Mesenchymal stem cell (in vitro differentiated cells and primary cell): ENCODE measurements around the gene PRELID1.

Experiments used
- DNase-seq: peaks from one replicate; pipeline ENCODE4 v3.0.0-alpha.2; 2013
- H2AFZ ChIP-seq: one replicate; pipeline ENCODE4 v1.6.1; 2013; ENCODE audit warnings: low read depth, mild to moderate bottlenecking, control low read depth, inconsistent platforms, low read length, moderate library complexity
- H2AK5ac ChIP-seq: 2 replicates; pipeline ENCODE4 v1.6.1; 2013; ENCODE audit warnings: low read length, moderate library complexity, mild to moderate bottlenecking, inconsistent platforms; ENCODE audit not compliant: severe bottlenecking
- H2BK120ac ChIP-seq: one replicate; pipeline ENCODE4 v1.6.1; 2013; ENCODE audit warnings: low read depth, mild to moderate bottlenecking, inconsistent platforms, low read length, moderate library complexity
- H2BK12ac ChIP-seq, 2 experiments: one replicate each; pipeline ENCODE4 v1.6.1; 2013; ENCODE audit warnings: inconsistent platforms in 2 of 2, low read length in 2 of 2, mild to moderate bottlenecking in 2 of 2, moderate library complexity in 2 of 2, control low read depth in 1 of 2
- H2BK15ac ChIP-seq: one replicate; pipeline ENCODE4 v1.6.1; 2013; ENCODE audit warnings: mild to moderate bottlenecking, low read depth, inconsistent platforms; ENCODE audit not compliant: poor library complexity, severe bottlenecking
- H2BK5ac ChIP-seq: 2 replicates; pipeline ENCODE4 v1.6.1; 2013; ENCODE audit warnings: low read depth, mild to moderate bottlenecking, low read length, control low read depth, inconsistent platforms; ENCODE audit not compliant: poor library complexity, severe bottlenecking
- H3K14ac ChIP-seq, 2 experiments: one replicate each; pipeline ENCODE4 v1.6.1; 2013; ENCODE audit warnings: inconsistent platforms in 2 of 2, low read length in 2 of 2, control low read depth in 1 of 2, mild to moderate bottlenecking in 1 of 2, moderate library complexity in 1 of 2
- H3K18ac ChIP-seq, 2 experiments: one replicate each; pipeline ENCODE4 v1.6.1; 2013; ENCODE audit warnings: inconsistent platforms in 2 of 2, low read length in 2 of 2, control low read depth in 1 of 2, low read depth in 1 of 2, mild to moderate bottlenecking in 1 of 2
- H3K23ac ChIP-seq, 2 experiments: one replicate each; pipeline ENCODE4 v1.6.1; 2013; ENCODE audit warnings: inconsistent platforms in 2 of 2, low read length in 2 of 2, mild to moderate bottlenecking in 2 of 2, moderate library complexity in 2 of 2, control low read depth in 1 of 2
- H3K27ac ChIP-seq: 2 replicates; pipeline ENCODE4 v1.5.1; 2013; ENCODE audit warnings: mild to moderate bottlenecking, moderate library complexity, low read length, control low read depth, inconsistent platforms; ENCODE audit not compliant: poor library complexity, severe bottlenecking
- H3K27me3 ChIP-seq, 2 experiments: 2 replicates each; pipeline versions ENCODE4 v1.6.1 to v1.7.0; 2013; ENCODE audit warnings: low read length in 2 of 2, mild to moderate bottlenecking in 2 of 2, moderate library complexity in 2 of 2, control low read depth in 1 of 2, inconsistent platforms in 1 of 2; ENCODE audit not compliant: control insufficient read depth in 1 of 2, insufficient read depth in 1 of 2
- H3K36me3 ChIP-seq, 2 experiments: 2 replicates each; pipeline versions ENCODE4 v1.6.1 to v1.7.0; 2013; ENCODE audit warnings: low read length in 2 of 2, control low read depth in 1 of 2, inconsistent platforms in 1 of 2, low read depth in 1 of 2, mild to moderate bottlenecking in 1 of 2; ENCODE audit not compliant: insufficient read depth in 2 of 2, control insufficient read depth in 1 of 2
- H3K4ac ChIP-seq, 2 experiments: one replicate each; pipeline ENCODE4 v1.6.1; 2013; ENCODE audit warnings: inconsistent platforms in 2 of 2, low read length in 2 of 2, mild to moderate bottlenecking in 2 of 2, moderate library complexity in 2 of 2, control low read depth in 1 of 2, low read depth in 1 of 2
- H3K4me1 ChIP-seq: 2 replicates; pipeline ENCODE4 v1.6.1; 2013; ENCODE audit warnings: low read depth, low read length, control low read depth; ENCODE audit not compliant: control insufficient read depth, insufficient read depth
- H3K4me2 ChIP-seq: 2 replicates; pipeline ENCODE4 v1.6.1; 2013; ENCODE audit warnings: low read length, mild to moderate bottlenecking, inconsistent platforms; ENCODE audit not compliant: poor library complexity, severe bottlenecking
- H3K4me3 ChIP-seq, 2 experiments: 2 replicates each; pipeline versions ENCODE4 v1.5.1 to v1.7.0; 2013; ENCODE audit warnings: low read length in 2 of 2, mild to moderate bottlenecking in 2 of 2, control low read depth in 1 of 2, low read depth in 1 of 2; ENCODE audit not compliant: insufficient read depth in 1 of 2
- H3K79me1 ChIP-seq: replicated peaks from 2 replicates; pipeline ENCODE4 v1.6.1; 2013; ENCODE audit warnings: mild to moderate bottlenecking, control low read depth, low read length, inconsistent platforms; ENCODE audit not compliant: poor library complexity, severe bottlenecking
- H3K9ac ChIP-seq: 2 replicates; pipeline ENCODE4 v1.7.0; 2013; ENCODE audit warnings: mild to moderate bottlenecking, low read length, moderate library complexity
- H3K9me3 ChIP-seq: 2 replicates; pipeline ENCODE4 v1.7.0; 2013; ENCODE audit warnings: mild to moderate bottlenecking, low read length; ENCODE audit not compliant: control insufficient read depth
- H4K8ac ChIP-seq: one replicate; pipeline ENCODE4 v1.6.1; 2013; ENCODE audit warnings: inconsistent platforms, mild to moderate bottlenecking, low read length, moderate library complexity
- H4K91ac ChIP-seq: one replicate; pipeline ENCODE4 v1.6.1; 2013; ENCODE audit warnings: mild to moderate bottlenecking, low read length, inconsistent platforms
- WGBS: methylation state at CpG from one replicate; pipeline ENCODE4 v1.1.7; 2013; ENCODE audit warnings: mixed read lengths; 5-methylcytosine and 5-hydroxymethylcytosine counted together

Gene PRELID1

GRCh38 chr5:177307544-177308363, 4.2 kb downstream of the PRELID1 start:
- Histone ChIP-seq H3K4ac (no peak overlapping the region), H2AFZ (no peak overlapping the region), H2BK5ac (no peak overlapping the region), H2BK12ac (no peak overlapping the region), H4K91ac (no peak overlapping the region), H2AK5ac (no peak overlapping the region), H3K79me1 (peaks cover 23% of the 10 kb centered on the region), H3K27me3 (no peaks in the 10 kb centered on the region), H3K23ac (no peak overlapping the region), H3K27ac (no peak overlapping the region), H3K4me3 (no peak overlapping the region), H3K9me3 (no peaks in the 10 kb centered on the region), H3K4me1 (peaks cover 30% of the 10 kb centered on the region), H4K8ac (no peak overlapping the region), H2BK15ac (no peak overlapping the region), H3K4me2 (no peak overlapping the region), H3K9ac (no peak overlapping the region), H2BK120ac (no peak overlapping the region), H3K14ac (no peak overlapping the region), H3K36me3 (peaks cover 29 to 36% of the 10 kb centered on the region in 2 experiments), H3K18ac (no peak overlapping the region)
- DNase-seq = no peak
- WGBS = 92% methylated on average over 42 of the region's 43 CpGs

GRCh38 chr5:177308740-177309139, 5.1 kb downstream of the PRELID1 start:
- peaks cover 28% of the 10 kb centered on the region for H3K79me1 ChIP-seq
- H2BK5ac ChIP-seq = no peak overlapping the region
- peaks cover 33% of the 10 kb centered on the region for H3K4me1 ChIP-seq
- H2AFZ ChIP-seq = no peak overlapping the region
- no peak overlapping the region for H3K18ac ChIP-seq
- H3K36me3 ChIP-seq = peaks cover 29 to 36% of the 10 kb centered on the region in 2 experiments
- no peak overlapping the region for H3K4ac ChIP-seq
- H2AK5ac ChIP-seq = no peak overlapping the region
- no peak overlapping the region for H3K27ac ChIP-seq
- H3K4me2 ChIP-seq = no peak overlapping the region
- H3K4me3 ChIP-seq = no peak overlapping the region
- H4K8ac ChIP-seq = no peak overlapping the region
- no peak for DNase-seq
- no peak overlapping the region for H3K14ac ChIP-seq
- H3K27me3 ChIP-seq = no peaks in the 10 kb centered on the region
- no peak overlapping the region for H2BK120ac ChIP-seq
- WGBS = 96% methylated on average over 11 of the region's 11 CpGs
- H3K23ac ChIP-seq = no peak overlapping the region
- H3K9me3 ChIP-seq = no peaks in the 10 kb centered on the region
- H4K91ac ChIP-seq = peak overlapping the region; percentile 20
- H3K9ac ChIP-seq = no peak overlapping the region
- no peak overlapping the region for H2BK15ac ChIP-seq
- no peak overlapping the region for H2BK12ac ChIP-seq

- Histone ChIP-seq H3K79me1 (peaks cover 35% of the 10 kb centered on the region), H4K91ac (no peak overlapping the region), H3K23ac (no peak overlapping the region), H2AK5ac (peak overlapping the region; percentile 11), H3K4me2 (no peak overlapping the region), H3K4me3 (no peak overlapping the region), H3K14ac (no peak overlapping the region), H3K4ac (no peak overlapping the region), H3K27me3 (no peaks in the 10 kb centered on the region), H3K27ac (no peak overlapping the region), H4K8ac (no peak overlapping the region), H2BK12ac (no peak overlapping the region), H2BK15ac (no peak overlapping the region), H3K18ac (no peak overlapping the region), H3K4me1 (peaks cover 33% of the 10 kb centered on the region), H2BK120ac (no peak overlapping the region), H2AFZ (no peak overlapping the region), H3K9ac (no peak overlapping the region), H2BK5ac (no peak overlapping the region), H3K36me3 (peaks cover 29 to 36% of the 10 kb centered on the region in 2 experiments), H3K9me3 (no peaks in the 10 kb centered on the region)
- DNase-seq = peak; percentile 75
- WGBS = 88% methylated on average over 9 of the region's 10 CpGs
Measured at GRCh38 chr5:177309351-177310191, 6.0 kb downstream of the PRELID1 start.

- Histone ChIP-seq H3K4me3 (no peak overlapping the region), H3K18ac (no peak overlapping the region), H3K79me1 (peaks cover 41% of the 10 kb centered on the region), H4K8ac (peak overlapping the region; percentile 3), H4K91ac (no peak overlapping the region), H2BK12ac (no peak overlapping the region), H3K27ac (no peak overlapping the region), H2BK5ac (no peak overlapping the region), H3K4ac (no peak overlapping the region), H3K4me1 (peaks cover 30% of the 10 kb centered on the region), H2AK5ac (no peak overlapping the region), H2BK15ac (no peak overlapping the region), H3K14ac (no peak overlapping the region), H2AFZ (no peak overlapping the region), H3K27me3 (no peaks in the 10 kb centered on the region), H3K23ac (no peak overlapping the region), H3K9ac (peak overlapping the region; percentile 13), H3K9me3 (no peaks in the 10 kb centered on the region), H2BK120ac (no peak overlapping the region), H3K4me2 (no peak overlapping the region), H3K36me3 (peaks cover 22 to 36% of the 10 kb centered on the region in 2 experiments)
- 94% methylated on average over 13 of the region's 13 CpGs for WGBS
- DNase-seq = no peak
Measured at GRCh38 chr5:177310332-177310731, 6.7 kb downstream of the PRELID1 start.
